Uterus (tissue), 4 donors: ENCODE measurements around the gene DENND2D. TPM values are rescaled to one million over a fixed set of nuclear protein-coding genes. Genes with fewer than 3 reads are reported as not detected.

Experiments
- DNase-seq, 2 donors: peaks; one replicate each; pipeline ENCODE4 v3.0.0-alpha.2; 2019 to 2020
- H3K27ac ChIP-seq, 2 donors: fragments of 200-600 bp; sonication (generic); 1 replicate in 1 of 2; 2 replicates in 1 of 2; pipeline ENCODE4 v1.5.1; 2016 to 2018
- H3K27me3 ChIP-seq, 2 donors: fragments of 200-600 bp; sonication (generic); one replicate each; pipeline ENCODE4 v1.5.1; 2018 to 2019; ENCODE audit warnings: control low read depth in 1 of 2
- H3K36me3 ChIP-seq, 2 donors: fragments of 200-600 bp; sonication (generic); one replicate each; pipeline ENCODE4 v1.5.1; 2019; ENCODE audit warnings: control low read depth in 1 of 2
- H3K4me1 ChIP-seq, 2 donors: fragments of 200-600 bp; sonication (generic); one replicate each; pipeline ENCODE4 v1.5.1; 2018 to 2019; ENCODE audit warnings: control low read depth in 1 of 2
- H3K4me3 ChIP-seq, 2 donors: fragments of 200-600 bp; sonication (generic); 1 replicate in 1 of 2; 2 replicates in 1 of 2; pipeline ENCODE4 v1.5.1; 2018 to 2019; ENCODE audit warnings: mild to moderate bottlenecking in 1 of 2
- H3K9me3 ChIP-seq, 2 donors: fragments of 200-600 bp; sonication (generic); one replicate each; pipeline ENCODE4 v1.5.1; 2019; ENCODE audit warnings: control low read depth in 1 of 2
- CTCF ChIP-seq, 4 experiments: fragments of 200-600 bp in 2 of 4; fragments of 450-650 bp in 2 of 4; sonication (generic) in 2 of 4; IDR thresholded peaks; one replicate each; pipeline ENCODE4 v1.5.1; 2016 to 2019; ENCODE audit warnings: antibody characterized with exemption in 4 of 4, mild to moderate bottlenecking in 2 of 4, moderate library complexity in 1 of 4
- POLR2A ChIP-seq, 2 donors: fragments of 450-650 bp; IDR thresholded peaks; one replicate each; pipeline ENCODE4 v1.6.1; 2016; ENCODE audit warnings: antibody characterized with exemption in 2 of 2, mild to moderate bottlenecking in 1 of 2, moderate library complexity in 1 of 2
- intact Hi-C: fragments of 100-400 bp; cut with DNase I; formaldehyde crosslinking; loops from one replicate; pipeline ENCODE4 v1.15.1; 2023; ENCODE audit warnings: low total_unique reads
- total RNA-seq, 4 donors: library from RNA; depleted of rRNA in 3 of 4; stranded (reverse); fragments of >200 nt in 3 of 4; gene quantifications; one replicate each; pipeline versions ENCODE4 v1.1.0 to v1.2.4, GENCODE V29; 2014 to 2023
- donor health status: DM: yes; HTN: yes; CAD: no.

The DENND2D gene
- total RNA-seq, 4 donors from 2014 or later: 2.3 to 25.9 (median 8.0) TPM

GRCh38 chr1:111202366-111202706 lies 1.9 kb upstream of the DENND2D start:
- H3K36me3 ChIP-seq: no peaks in the 10 kb centered on the region
- no peak overlapping the region for H3K27ac ChIP-seq
- TF ChIP-seq CTCF (IDR thresholded peaks at IDR 0.05) (no peak), POLR2A (IDR thresholded peaks at IDR 0.05) (no peak)
- H3K27me3 ChIP-seq: no peaks in the 10 kb centered on the region
- H3K4me1 ChIP-seq: no peaks in the 10 kb centered on the region
- H3K4me3 ChIP-seq: no peak overlapping the region
- H3K9me3 ChIP-seq: no peaks in the 10 kb centered on the region
- no peak for DNase-seq
- intact Hi-C loops: no loop called here

- DNase-seq: no peak
- Histone ChIP-seq H3K9me3 (no peaks in the 10 kb centered on the region), H3K4me1 (no peaks in the 10 kb centered on the region), H3K4me3 (no peak overlapping the region), H3K27me3 (no peaks in the 10 kb centered on the region), H3K36me3 (no peaks in the 10 kb centered on the region), H3K27ac (no peak overlapping the region)
- TF ChIP-seq CTCF (IDR thresholded peaks at IDR 0.05) (no peak), POLR2A (IDR thresholded peaks at IDR 0.05) (no peak)
- intact Hi-C loops: no loop called here
These were observed 1.0 kb upstream of the DENND2D start for GRCh38 chr1:111201275-111202090.

GRCh38 chr1:111200802-111201161 lies 336 bp upstream of the DENND2D start:
- H3K9me3 ChIP-seq: no peaks in the 10 kb centered on the region
- no peaks in the 10 kb centered on the region for H3K4me1 ChIP-seq
- DNase-seq: no peak
- no peak overlapping the region for H3K4me3 ChIP-seq
- H3K27me3 ChIP-seq: no peaks in the 10 kb centered on the region
- H3K27ac ChIP-seq: no peak overlapping the region
- intact Hi-C loops: no loop called here
- no peak for TF ChIP-seq POLR2A (IDR thresholded peaks at IDR 0.05)
- no peak for TF ChIP-seq CTCF (IDR thresholded peaks at IDR 0.05)
- no peaks in the 10 kb centered on the region for H3K36me3 ChIP-seq

- Histone ChIP-seq H3K4me1 (no peaks in the 10 kb centered on the region), H3K36me3 (no peaks in the 10 kb centered on the region), H3K4me3 (no peak overlapping the region), H3K27ac (no peak overlapping the region), H3K27me3 (no peaks in the 10 kb centered on the region), H3K9me3 (no peaks in the 10 kb centered on the region)
- DNase-seq: no peak
- intact Hi-C loops: no loop called here
- no peak for TF ChIP-seq CTCF (IDR thresholded peaks at IDR 0.05)
- no peak for TF ChIP-seq POLR2A (IDR thresholded peaks at IDR 0.05)
These were observed 1.1 kb downstream of the DENND2D start for GRCh38 chr1:111199329-111199728.

- no peaks in the 10 kb centered on the region for H3K27me3 ChIP-seq
- TF ChIP-seq CTCF (IDR thresholded peaks at IDR 0.05) (no peak), POLR2A (IDR thresholded peaks at IDR 0.05) (no peak)
- H3K4me1 ChIP-seq: no peaks in the 10 kb centered on the region
- DNase-seq: no peak
- no peaks in the 10 kb centered on the region for H3K36me3 ChIP-seq
- H3K27ac ChIP-seq: no peak overlapping the region
- no peaks in the 10 kb centered on the region for H3K9me3 ChIP-seq
- intact Hi-C loops: no loop called here
- no peak overlapping the region for H3K4me3 ChIP-seq
These were observed 1.6 kb downstream of the DENND2D start for GRCh38 chr1:111198836-111199235.
